Measurements from ENCODE around the gene FAM107B. TPM values are rescaled to one million over a fixed set of nuclear protein-coding genes. Genes with fewer than 3 reads are reported as not detected.

The FAM107B gene
- total RNA-seq, 2 experiments from 2014 or later: 114 to 121 TPM

DNA sequence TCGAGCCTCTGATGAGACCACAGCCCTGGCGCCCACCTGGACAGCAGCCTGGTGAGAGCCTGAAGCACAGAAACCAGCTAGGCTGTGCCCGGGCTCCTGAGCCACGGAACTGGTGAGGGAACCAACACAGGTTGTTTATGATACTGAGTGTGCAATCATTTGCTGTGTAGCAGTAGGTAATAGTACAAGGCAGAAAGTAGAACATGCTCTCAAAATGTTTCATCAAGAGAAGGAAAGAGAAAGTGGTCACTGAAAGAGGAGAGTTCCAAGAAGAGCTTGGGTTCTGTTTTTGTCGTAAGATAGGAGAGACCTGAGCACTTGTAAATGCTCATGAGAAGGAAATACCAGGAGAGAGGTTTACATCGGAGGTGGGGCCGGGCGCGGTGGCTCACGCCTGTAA, 208.2 kb downstream of the FAM107B start:
- no peak overlapping the region for H3K4me3 Mint-ChIP-seq
- H3K36me3 Mint-ChIP-seq (ENCODE audit: low read depth): peaks cover 49% of the 10 kb centered on the region
- ChIA-PET CTCF (interaction anchor here (0.9 to 2.6 kb wide), 3 partner anchors 12 to 23 kb away, joined by 3 to 11 read pairs (median 5); no protein-coding TSS in a partner anchor), POLR2A (interaction anchor here (1.4 to 3.5 kb wide), 4 partner anchors 17 to 381 kb away, joined by 4 to 19 read pairs (median 10); no protein-coding TSS in a partner anchor)
- no peak for TF ChIP-seq CTCF (IDR thresholded peaks at IDR 0.05)
- peaks cover 87% of the 10 kb centered on the region for H3K4me1 Mint-ChIP-seq (ENCODE audit: low read depth)
- peaks cover 15% of the 10 kb centered on the region for H3K9me3 Mint-ChIP-seq
- ATAC-seq (peak; percentile 9), DNase-seq (no peak)
- peak overlapping the region; percentile 92 for H3K27ac Mint-ChIP-seq
- intact Hi-C loops (cut with micrococcal nuclease): no loop called here
- H3K27me3 Mint-ChIP-seq: no peaks in the 10 kb centered on the region

DNA sequence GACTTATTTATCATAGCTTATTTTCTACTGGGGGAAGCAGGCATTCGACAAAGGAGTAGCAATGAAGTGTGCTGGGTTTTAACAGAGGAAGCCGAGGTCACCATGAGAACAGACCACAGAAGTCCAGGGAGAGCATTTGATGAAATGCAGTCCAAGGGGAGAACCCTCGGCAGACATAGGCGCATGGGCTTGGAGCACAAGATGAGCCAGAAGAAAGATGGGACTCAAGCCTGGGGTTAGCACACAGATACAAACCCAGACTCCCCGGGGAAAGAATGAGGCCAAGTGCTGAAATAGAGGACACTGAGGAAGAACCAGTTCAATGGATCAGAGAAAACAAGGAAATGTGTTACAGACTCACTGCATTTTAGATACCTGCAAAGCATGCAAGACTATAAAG, 209.5 kb downstream of the FAM107B start:
- no peak for DNase-seq
- POLR2A ChIA-PET: interaction anchor here (1.0 to 3.5 kb wide), 6 partner anchors 10 to 379 kb away, joined by 3 to 19 read pairs (median 7); no protein-coding TSS in a partner anchor
- Mint-ChIP-seq H3K4me1 (ENCODE audit: low read depth) (peaks cover 87% of the 10 kb centered on the region), H3K9me3 (peaks cover 15% of the 10 kb centered on the region), H3K4me3 (peak overlapping the region; percentile 32), H3K36me3 (ENCODE audit: low read depth) (peaks cover 45% of the 10 kb centered on the region), H3K27ac (peak overlapping the region; percentile 92), H3K27me3 (no peaks in the 10 kb centered on the region)
- TF ChIP-seq CTCF (IDR thresholded peaks at IDR 0.05): no peak
- CTCF ChIA-PET: interaction anchor here (0.5 to 2.6 kb wide), 6 partner anchors 11 to 257 kb away, joined by 3 to 11 read pairs (median 4); no protein-coding TSS in a partner anchor
- no peak for ATAC-seq
- intact Hi-C loops (cut with micrococcal nuclease): no loop called here

DNA sequence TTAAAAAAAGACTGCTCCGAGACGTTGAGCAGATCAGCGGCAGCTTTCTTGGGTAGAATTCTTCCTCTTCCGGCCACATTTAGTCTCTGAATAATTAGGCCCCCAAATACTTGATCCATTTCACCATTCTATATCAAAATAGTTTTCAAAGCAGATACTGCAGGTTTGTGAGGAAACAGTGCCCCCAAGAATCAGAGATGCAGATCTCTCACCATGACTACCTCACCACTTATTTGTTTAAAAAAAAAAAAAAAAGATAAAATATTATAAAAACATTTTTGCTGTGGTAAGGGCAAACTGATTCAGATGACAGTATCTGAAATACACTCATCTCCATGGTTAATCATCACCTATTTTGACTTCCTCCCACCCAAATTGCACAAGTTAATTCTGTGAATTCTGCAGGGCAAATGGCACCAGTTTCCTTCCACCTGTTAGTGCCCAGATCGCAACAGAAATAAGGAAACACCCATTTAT, 210.4 kb downstream of the FAM107B start:
- peaks cover 85% of the 10 kb centered on the region for H3K4me1 Mint-ChIP-seq (ENCODE audit: low read depth)
- CTCF ChIA-PET: interaction anchor here (1.2 to 2.6 kb wide), 4 partner anchors 10 to 258 kb away, joined by 3 to 11 read pairs (median 4); no protein-coding TSS in a partner anchor
- ATAC-seq: peak; percentile 50
- peak overlapping the region; percentile 92 for H3K27ac Mint-ChIP-seq
- no peaks in the 10 kb centered on the region for H3K27me3 Mint-ChIP-seq
- POLR2A ChIA-PET: interaction anchor here (0.6 to 3.5 kb wide), 10 partner anchors 10 to 84 kb away, joined by 3 to 19 read pairs (median 4); no protein-coding TSS in a partner anchor
- TF ChIP-seq CTCF (IDR thresholded peaks at IDR 0.05): no peak
- peak; percentile 56 for DNase-seq
- intact Hi-C loops (cut with micrococcal nuclease): loop anchor here (5.0 kb wide), 1 partner anchor 38 kb away; no protein-coding TSS in a partner anchor
- H3K4me3 Mint-ChIP-seq: peak overlapping the region; percentile 56
- peaks cover 15% of the 10 kb centered on the region for H3K9me3 Mint-ChIP-seq
- H3K36me3 Mint-ChIP-seq (ENCODE audit: low read depth): peaks cover 46% of the 10 kb centered on the region

- intact Hi-C loops (cut with micrococcal nuclease): loop anchor here (1.0 to 5.0 kb wide), 3 partner anchors 21 to 97 kb away; no protein-coding TSS in a partner anchor
- POLR2A ChIA-PET: interaction anchor here (0.6 to 3.5 kb wide), 13 partner anchors 9 to 534 kb away, joined by 3 to 19 read pairs (median 3); no protein-coding TSS in a partner anchor
Measured at GRCh38 chr10:14563359-14563940, 211.2 kb downstream of the FAM107B start.

More at GRCh38 chr10:14563359-14563940, 211.2 kb downstream of the FAM107B start:
- Mint-ChIP-seq H3K9me3 (peaks cover 15% of the 10 kb centered on the region), H3K27me3 (no peaks in the 10 kb centered on the region), H3K4me1 (ENCODE audit: low read depth) (peaks cover 85% of the 10 kb centered on the region), H3K4me3 (peak overlapping the region; percentile 71), H3K27ac (peak overlapping the region; percentile 92), H3K36me3 (ENCODE audit: low read depth) (peaks cover 53% of the 10 kb centered on the region)
- CTCF ChIA-PET: interaction anchor here (0.7 to 3.0 kb wide), 7 partner anchors 9 to 396 kb away, joined by 3 to 23 read pairs (median 4); partner anchors contain the start of genes CDNF, HSPA14, MEIG1 and MSANTD7
- DNase-seq (no peak), ATAC-seq (no peak)
- TF ChIP-seq CTCF (IDR thresholded peaks at IDR 0.05): no peak

Data from activated CD8-positive, alpha-beta T cell treated with anti-CD3 and anti-CD28 coated beads for 36 hours (primary cell).